T-helper 22 cell (primary cell): Measurements from ENCODE around the gene TRAPPC11.

Experiments used
- DNase-seq: peaks from one replicate; pipeline ENCODE4 v3.0.0-alpha.2; 2020; ENCODE audit warnings: low read depth

Gene TRAPPC11

DNA sequence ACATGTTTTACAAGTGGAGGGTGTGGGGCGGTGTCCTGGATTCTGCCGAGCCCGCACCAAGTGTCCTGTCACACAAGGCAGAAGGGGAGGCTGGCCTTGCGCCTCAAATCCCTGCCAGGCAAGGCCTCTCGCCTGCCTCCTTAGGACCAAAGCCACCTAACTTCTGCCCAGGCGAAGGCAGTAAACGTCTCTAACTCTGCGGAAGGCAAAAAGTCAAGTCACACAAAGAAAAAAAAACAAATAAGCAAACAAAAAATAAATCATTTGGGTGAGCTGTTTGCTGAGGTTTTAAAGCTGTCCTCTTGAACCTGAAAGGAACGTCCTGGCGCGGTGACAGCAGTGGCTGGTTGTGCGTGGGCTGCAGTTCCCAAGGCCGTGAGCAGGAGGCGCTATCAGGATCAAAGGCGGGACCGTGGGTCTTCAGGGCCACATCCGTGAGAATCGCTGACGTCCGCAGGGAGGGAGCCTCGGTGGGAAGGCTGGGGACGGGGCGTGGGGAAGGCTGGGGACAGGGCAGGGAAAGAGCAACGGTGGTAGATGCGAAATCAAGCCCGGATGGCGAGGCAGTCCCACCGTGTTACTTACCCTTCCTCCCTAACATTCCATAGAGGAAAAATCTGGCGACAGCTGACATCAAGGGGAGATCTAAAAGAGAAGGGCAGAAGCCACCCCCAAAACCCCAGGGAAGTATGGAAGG, 99.1 kb downstream of the TRAPPC11 start:
- DNase-seq = no peak

DNA sequence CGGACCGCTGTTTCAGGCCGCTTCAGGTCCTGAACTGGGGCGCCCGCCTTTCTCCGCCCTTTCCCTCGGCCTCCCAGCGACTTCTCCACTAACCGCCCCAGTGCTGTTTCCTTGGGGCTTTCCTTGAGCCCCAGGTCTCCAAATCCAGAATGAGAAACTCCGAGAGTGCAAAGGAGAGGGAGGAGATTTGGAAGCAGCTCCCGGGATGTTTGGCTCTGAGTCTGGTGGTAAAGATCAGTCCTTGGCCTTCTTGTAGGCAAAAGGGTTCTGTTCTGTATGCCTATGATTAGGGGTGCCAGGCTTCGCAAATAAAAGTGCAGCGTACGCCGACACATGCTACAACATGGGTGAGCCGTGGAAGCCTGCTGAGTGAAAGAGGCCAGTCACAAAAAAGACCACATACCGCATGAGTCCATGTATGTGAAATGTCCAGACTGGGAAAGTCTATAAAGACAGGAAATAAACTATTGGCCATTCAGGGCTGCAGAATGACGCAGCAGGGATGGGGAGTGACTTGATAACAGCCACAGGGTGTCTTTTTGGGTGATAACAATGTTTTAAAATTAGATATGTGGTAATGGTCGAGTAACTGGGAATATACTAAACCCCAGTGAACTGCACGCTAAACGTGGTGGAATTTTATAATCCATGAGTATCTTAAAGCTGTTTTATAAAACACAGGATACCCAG, 99.8 kb downstream of the TRAPPC11 start:
- no peak for DNase-seq

DNA sequence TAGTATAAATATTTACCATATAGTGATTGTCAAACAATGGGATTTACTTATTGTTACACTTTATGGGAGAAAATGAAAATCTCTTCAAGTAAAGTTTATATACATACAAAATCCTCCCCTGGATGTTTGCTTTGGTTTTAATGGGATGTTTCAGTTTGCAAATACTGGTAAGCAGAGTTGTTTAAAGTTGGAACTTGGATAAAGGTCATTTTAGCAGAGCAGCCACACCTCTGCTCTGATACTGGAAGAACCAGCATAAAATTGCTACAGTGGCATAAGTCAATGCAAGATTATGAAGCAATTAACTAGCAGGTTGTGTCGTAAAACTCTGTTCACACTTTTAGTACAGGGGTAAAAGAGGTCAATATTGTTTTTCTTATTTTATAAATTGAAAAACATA, 101.2 kb downstream of the TRAPPC11 start:
- DNase-seq = no peak
